GM18951 (cell line): ENCODE data around the gene TRIM56.
"Not testable (repeated sequence)": the region's sequence is repeated elsewhere in the genome, so short reads cannot be mapped to it uniquely, and the experiment has no call there.

Source experiments
- POLR2A ChIP-seq: IDR thresholded peaks from 4 replicates; pipeline ENCODE4 v1.6.1; 2011; ENCODE audit warnings: mild to moderate bottlenecking; ENCODE audit not compliant: insufficient read length, insufficient read depth; ENCODE audit errors: extremely low read depth
- in situ Hi-C: fragments of 300-500 bp; cut with MboI; formaldehyde crosslinking; loops from one replicate; pipeline ENCODE4 v1.12.0; 2022; ENCODE audit warnings: low sequenced_read_pairs, mixed read lengths, inconsistent platforms; ENCODE audit not compliant: unreplicated experiment

The TRIM56 gene

GRCh38 chr7:101077303-101078086 is 7.8 kb upstream of the TRIM56 start:
- no peak for TF ChIP-seq POLR2A
- in situ Hi-C loops: no loop called here

GRCh38 chr7:101081432-101081831 is 3.8 kb upstream of the TRIM56 start:
- in situ Hi-C loops: no loop called here
- TF ChIP-seq POLR2A: no peak

- no peak for TF ChIP-seq POLR2A
These were observed 468 bp upstream of the TRIM56 start for GRCh38 chr7:101084865-101085161.

GRCh38 chr7:101087334-101088068 is 2.2 kb downstream of the TRIM56 start:
- in situ Hi-C loops: no loop called here
- TF ChIP-seq POLR2A: no peak

More at GRCh38 chr7:101084865-101085161, 468 bp upstream of the TRIM56 start:
- in situ Hi-C loops: no loop called here

- in situ Hi-C loops: no loop called here
- no peak for TF ChIP-seq POLR2A
These were observed 2.8 kb downstream of the TRIM56 start for GRCh38 chr7:101088069-101088425.

- in situ Hi-C loops: no loop called here
- no peak for TF ChIP-seq POLR2A
These were observed 3.7 kb downstream of the TRIM56 start for GRCh38 chr7:101088858-101089529.

GRCh38 chr7:101089876-101090275 is 4.6 kb downstream of the TRIM56 start:
- in situ Hi-C loops: no loop called here
- TF ChIP-seq POLR2A: peak; percentile 16

GRCh38 chr7:101092266-101092905 is 7.1 kb downstream of the TRIM56 start:
- in situ Hi-C loops: not testable (repeated sequence)

- no peak for TF ChIP-seq POLR2A
- in situ Hi-C loops: no loop called here
These were observed 8.6 kb downstream of the TRIM56 start for GRCh38 chr7:101093906-101094305.

- TF ChIP-seq POLR2A: no peak
- in situ Hi-C loops: no loop called here
These were observed 9.1 kb downstream of the TRIM56 start for GRCh38 chr7:101094376-101094775.

- TF ChIP-seq POLR2A: no peak
- in situ Hi-C loops: no loop called here
These were observed 9.6 kb downstream of the TRIM56 start for GRCh38 chr7:101094791-101095375.

GRCh38 chr7:101096331-101096956 is 11.2 kb downstream of the TRIM56 start:
- TF ChIP-seq POLR2A: no peak
- in situ Hi-C loops: no loop called here

- in situ Hi-C loops: no loop called here
- no peak for TF ChIP-seq POLR2A
These were observed 11.7 kb downstream of the TRIM56 start for GRCh38 chr7:101096957-101097347.
